ENCODE measurements around the gene DST.
A peak's percentile ranks its signal among the peaks of the same experiment; 100 is the strongest.
"Not testable (repeated sequence)": the region's sequence is repeated elsewhere in the genome, so short reads cannot be mapped to it uniquely, and the experiment has no call there.

The DST gene

DNA sequence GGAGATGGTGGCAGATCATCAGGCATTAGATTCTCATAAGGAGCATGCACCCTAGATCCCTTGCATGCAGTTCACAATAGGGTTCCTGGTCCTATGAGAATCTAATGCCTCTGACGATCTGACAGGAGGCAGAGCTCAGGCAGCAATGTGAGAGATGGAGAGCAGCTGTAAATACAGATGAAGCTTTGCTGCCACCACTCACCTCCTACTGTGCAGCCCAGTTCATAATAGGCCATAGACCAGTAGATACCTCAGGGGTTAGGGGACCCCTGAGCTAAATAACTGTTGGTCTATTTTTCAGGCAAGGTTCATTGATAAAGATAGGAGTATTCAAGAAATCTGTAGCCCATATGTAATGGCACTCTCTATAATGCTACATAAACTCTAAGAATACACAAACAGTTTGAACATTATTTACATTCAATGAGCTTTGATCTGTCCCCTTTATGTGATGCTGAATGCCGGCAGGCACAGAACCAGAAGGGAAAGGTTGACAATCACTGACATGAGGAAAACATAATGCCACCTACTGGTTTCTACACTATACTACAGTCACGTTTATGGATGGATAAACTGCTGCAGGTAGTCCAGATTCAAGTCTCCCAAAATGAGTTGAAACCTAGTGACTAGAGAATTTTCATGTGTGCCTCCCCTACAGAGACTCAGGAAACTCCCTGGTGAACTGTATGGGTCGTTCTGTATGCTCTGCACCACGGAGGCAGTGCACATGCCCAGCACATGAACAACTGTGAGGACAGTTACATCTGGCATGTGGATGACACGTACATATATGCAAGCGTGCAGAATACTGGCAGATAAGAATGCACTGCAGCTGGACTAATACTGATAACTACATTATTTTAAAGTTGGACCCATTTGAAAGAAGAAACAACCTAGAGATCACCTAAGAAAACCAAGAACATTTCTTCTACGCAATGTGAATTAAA is 72.0 kb downstream of the DST start:
- DNase-seq (ENCODE audit: low spot score), result peak; percentile 29

DNA sequence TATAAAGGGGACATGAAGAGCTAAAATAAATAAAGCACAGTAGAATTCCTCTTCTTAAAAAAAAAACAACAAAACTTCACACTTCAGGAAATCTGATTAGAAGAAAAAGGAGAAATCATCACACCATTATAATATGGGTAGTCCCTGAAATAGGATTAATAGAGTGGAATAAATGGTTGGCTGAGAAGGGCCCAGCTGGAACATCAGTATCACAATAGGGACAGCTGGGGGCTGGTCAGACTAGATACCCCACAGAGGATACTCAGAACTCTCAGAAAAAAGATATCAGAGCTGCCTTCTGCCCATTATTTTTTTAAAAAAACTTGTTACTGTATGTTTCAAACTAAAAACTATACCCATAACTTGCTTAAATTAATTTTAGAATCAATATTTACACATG is 75.2 kb downstream of the DST start:
- no peak for DNase-seq (ENCODE audit: low spot score)

DNA sequence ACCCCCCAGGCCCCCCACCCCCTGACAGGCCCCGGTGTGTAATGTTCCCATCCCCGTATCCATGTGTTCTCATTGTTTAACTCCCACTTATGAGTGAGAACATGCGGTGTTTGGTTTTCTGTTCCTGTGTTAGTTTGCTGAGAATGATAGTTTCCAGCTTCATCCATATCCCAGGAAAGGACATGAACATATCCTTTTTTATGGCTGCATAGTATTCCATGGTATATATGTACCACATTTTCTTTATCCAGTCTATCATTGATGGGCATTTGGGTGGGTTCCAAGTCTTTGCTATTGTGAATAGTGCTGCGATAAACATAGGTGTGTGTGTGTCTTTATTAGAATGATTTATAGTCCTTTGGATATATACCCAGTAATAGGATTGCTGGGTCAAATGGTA is 80.0 kb downstream of the DST start:
- not testable (repeated sequence) for DNase-seq (ENCODE audit: low spot score)

DNA sequence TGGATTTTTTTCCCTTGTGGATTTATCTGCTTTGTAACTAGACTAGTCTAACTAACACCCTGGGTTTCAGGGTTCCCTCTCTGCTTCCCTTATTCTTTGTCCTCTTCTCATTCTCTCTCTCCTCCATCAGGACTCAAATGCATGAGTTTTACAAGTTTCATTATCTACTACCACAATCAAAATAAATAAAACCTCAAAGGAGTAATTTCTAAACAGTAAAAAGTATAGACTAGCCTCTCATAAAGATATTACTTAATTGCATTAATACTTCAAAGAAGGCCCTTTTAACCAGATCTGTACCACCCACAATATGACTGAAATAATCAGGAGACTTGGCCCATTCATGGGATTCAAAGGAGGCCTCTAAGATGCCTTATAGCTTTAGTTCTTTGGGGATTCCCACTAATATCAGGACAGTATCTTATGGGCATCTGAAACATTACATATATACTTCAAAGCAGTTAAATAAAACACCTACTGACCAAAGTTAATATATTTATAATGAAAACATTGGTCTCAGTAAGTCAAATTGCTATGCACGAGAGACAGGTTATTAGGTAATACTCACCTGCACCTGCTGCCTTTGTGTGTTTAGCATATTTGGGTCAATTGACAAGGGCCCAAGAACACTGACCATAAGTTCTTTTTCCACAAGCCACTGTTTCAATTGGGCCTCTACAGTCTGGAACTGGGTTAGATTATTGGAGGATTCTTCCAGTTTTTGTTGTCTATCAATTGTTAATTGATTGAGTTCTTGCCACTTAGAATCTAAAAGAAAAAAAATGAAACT is 85.7 kb downstream of the DST start:
- no peak for DNase-seq (ENCODE audit: low spot score)

DNA sequence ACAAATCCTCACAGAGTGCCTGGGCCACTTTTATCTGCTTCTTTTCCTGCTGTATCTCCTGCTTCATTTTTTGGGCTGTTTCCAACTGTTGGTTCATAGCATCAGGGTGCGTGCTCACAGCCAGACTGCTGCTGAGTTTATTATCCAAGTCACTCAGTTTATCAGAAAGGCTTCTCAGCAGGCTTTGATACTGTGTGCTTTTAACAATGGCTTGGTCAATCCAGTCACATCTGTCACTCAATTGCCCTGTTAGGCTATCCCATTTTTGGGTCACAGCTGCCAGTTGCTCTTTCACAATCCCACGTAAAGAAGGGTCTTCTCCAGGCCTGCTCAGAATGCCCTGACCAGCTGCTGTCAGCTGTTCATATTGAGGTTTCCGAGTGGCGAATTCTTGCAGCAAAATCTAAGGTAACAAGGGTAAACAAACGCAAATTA is 87.2 kb downstream of the DST start:
- DNase-seq (ENCODE audit: low spot score), result peak; percentile 16

DNA sequence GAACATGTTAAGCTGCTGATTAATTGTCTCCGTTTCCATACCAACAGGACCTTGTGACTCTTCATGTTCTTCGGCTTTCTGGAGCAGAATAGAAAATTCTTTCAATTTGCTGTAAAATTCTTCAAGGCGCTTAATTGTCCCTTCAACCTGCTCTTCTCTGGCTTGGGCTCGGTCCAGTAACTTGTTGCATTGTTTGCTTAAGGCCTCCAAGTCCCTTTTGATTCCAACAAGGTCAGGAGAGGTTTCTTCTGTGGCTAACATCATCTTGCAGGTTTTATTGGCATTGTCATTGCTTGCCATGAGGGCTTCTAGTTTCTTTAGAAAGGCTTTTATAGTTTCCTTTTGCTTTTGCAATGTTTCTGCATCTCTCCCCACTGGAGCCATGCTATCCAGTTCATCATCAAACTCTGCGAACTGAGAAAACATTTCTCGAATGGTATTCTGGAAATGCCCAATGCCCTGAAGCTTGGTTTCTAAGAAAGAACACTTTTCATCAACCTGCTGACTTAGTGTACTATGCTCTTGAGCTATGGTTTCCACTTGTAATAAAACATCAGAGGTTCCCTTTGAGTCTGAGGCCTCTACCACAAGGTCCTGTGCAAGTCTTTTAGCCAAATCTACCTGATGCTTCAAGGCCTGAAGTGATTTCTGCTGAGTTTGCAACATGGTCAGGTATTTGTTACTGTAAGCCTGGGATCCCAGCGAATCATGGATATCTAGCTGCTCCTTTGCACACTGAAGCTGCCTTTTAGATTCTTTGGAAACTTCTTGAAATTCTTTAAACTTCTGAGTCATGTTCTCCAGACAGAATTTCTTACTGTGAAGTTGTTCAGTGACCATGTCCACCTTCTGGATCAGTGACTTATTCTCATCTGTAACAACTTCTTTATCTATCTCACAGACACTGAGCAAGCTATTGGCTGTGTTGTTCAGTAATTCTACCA is 90.2 kb downstream of the DST start:
- peak; percentile 17 for DNase-seq (ENCODE audit: low spot score)

DNA sequence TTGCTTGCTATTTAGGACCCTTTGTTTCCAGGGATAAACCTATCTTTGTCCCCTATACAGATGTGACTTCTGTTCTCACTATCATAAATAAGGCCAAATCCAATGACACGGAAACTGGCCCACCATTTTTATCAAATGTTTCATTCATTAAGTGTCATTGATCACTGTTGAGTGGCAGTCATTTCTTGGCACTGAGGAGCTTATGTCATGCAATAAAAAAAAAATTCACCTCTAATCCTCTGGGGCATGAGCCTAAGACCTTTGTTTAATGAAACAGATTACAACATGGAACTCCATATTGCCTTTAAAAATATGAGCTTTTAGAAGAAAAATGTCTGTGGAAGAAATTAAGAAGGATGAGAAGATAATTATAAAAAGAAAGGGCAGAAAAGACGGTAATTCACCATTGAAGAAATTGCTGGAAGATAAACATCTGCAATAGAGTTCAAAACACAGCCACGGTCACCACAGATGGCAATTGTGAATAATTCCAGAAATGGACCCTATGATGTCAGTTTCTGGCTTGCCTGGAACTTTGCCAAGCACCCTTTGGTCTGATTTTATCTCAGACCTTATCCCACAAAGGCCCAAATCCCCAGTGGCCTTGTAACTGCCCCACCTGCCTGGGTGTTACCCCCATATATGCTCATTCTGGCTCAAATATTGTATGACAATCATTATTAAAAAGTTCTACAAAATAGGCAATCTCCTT is 91.1 kb downstream of the DST start:
- no peak for DNase-seq (ENCODE audit: low spot score)

DNA sequence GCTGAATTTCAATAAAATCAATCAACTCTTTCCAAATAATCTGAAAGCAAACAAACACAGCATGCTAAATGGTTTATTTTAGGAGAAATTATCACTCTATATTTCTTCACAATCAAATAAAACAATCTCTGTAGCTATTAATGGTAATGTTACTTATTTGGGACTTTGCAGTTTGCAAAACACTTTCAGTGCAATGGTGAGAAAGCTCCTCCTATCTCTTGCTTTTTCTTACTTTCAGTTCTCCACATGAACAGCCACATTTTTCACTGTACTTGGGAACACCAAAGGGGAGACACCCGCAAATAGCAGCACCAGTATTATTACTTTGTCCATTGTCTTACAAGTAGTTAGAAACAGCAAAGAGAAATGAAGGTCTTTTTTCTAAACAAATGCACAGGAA is 92.4 kb downstream of the DST start:
- DNase-seq (ENCODE audit: low spot score), result no peak

DNA sequence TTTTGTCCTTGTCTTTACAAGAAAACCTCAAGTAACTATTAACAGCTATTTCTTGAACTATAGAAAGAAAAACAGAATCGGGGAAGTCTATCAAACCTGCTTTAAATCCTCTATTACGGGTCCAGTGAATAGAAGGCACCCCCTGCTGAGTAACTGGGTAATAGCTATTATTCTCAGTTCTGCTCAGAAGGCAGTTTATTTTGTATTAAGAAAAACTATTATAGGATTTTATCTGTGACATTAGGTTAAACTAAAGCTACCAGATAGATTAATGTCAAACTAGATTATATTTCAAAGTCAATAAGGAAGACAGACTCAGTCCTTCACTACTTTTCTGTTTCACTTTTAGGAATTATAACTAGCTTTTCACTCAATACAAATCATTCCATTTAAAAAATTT is 93.7 kb downstream of the DST start:
- DNase-seq (ENCODE audit: low spot score), result no peak

DNA sequence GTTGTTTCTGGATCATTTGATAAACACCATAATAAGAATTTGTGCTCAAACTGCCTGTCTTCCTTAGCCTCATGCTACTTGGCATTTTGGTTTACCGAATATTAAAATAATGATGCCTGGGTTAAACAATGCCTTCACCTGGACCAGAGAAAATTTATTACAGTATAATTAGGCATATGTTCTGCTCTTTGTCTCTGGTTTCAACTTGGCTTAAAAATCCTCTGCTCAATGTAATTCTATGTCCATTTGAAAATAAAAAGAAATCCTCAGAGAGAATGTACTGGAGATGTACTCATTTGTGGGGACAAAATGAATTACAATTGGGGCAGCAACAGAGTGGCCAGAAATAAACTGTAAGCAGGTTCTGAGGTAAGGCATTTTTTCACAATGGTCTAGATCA is 95.0 kb downstream of the DST start:
- no peak for DNase-seq (ENCODE audit: low spot score)

DNA sequence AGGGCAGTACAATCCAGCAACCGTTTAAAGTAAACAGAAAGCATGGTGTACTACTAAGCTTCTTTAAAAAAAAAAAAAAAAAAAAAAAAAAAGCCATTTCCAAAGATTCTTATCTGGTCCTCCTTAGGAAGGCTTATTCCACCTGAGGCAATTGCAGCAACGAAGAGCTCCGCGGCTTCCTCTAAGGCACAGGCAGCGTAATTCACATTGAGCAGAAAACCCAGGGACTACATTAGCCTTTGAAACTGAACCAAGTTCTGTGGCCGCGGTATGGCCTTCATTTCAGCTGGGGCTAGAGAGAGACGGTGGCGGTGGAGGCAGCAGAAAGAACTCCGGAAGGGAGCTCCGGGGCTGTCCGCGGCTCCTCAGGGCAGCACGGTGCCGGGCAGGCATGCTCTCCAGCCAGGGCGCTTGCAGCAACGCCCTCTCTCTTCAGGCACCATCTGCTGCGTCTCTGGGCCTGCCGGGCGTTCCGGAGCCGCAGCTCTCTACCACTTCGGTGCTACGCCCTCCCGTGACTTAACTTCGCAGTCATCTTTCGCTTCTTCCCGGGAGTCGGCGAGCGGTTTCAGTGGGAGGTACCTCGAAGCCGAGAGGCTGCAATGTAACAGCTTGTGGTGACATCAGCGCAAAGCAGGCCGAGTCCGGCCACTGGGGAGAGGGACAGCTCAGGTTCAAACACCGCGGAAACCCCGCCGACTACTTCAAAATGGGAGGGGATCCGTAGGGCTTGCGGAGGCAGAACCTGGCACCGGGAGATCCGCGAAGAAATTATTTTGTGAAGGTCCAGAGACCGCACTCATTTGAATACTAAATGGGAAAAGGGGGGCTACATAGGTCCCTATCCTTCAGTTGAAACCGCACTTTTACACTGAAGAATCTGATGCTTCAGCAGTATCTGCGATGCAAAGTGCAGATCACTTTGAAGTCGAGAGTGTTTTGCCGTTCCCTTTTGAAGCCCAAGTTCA is 100.0 kb downstream of the DST start:
- DNase-seq (ENCODE audit: low spot score), result peak; percentile 79

DNA sequence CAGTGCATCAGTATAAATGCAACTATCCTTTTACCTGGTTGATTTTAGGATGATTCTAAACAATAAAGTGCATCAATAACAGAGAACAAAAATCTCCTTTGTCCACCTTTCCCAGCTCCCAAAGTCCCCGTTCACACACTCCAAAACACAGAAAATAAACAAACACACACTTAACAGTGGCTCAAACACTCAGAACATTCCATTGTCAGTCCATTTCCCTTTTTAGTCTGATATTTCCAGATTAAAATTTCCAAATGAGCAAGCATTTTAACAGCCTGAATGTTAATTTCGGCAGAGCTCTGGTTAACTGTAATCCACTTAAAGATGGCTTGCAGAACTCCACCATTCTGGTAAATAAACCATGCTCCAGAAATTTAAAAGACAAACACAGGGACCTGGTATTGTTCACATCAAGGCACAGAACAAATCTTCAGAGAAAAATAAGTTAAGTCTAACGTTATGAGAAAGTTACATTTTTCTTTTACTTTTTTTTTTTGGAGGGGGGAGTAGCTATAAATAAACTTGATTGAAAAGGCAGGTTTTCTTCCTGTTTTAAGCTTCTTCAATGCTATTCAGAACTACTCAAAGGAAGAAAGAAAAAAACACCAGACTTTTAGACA is 100.8 kb downstream of the DST start:
- DNase-seq (ENCODE audit: low spot score), result no peak

DNA sequence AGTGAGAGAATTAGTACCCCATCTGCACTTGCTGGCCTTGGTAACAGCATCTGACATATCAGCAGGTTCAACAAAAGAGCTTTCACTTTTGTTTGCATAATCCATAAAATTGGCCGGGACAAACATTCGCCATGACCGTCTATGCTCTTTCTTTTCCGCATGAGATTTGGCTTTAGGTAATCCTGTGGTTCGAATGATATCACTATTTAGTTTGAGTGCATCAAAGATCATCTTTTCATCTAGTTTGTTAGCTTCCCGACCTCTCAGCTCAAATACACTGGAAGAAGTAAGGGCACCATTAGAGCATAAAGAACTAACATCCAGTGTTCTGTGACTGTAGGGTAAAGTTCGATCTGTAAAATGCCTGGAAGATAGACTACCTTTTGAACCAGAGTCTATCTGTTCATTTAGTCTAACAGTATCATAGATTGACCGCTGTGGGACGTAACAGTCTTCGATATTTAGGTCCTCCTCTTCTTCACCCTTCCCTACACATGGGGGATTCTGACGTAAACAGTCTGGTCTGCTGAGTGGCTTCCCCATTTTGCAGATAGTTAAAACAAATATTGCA is 101.6 kb downstream of the DST start:
- no peak for DNase-seq (ENCODE audit: low spot score)

DNA sequence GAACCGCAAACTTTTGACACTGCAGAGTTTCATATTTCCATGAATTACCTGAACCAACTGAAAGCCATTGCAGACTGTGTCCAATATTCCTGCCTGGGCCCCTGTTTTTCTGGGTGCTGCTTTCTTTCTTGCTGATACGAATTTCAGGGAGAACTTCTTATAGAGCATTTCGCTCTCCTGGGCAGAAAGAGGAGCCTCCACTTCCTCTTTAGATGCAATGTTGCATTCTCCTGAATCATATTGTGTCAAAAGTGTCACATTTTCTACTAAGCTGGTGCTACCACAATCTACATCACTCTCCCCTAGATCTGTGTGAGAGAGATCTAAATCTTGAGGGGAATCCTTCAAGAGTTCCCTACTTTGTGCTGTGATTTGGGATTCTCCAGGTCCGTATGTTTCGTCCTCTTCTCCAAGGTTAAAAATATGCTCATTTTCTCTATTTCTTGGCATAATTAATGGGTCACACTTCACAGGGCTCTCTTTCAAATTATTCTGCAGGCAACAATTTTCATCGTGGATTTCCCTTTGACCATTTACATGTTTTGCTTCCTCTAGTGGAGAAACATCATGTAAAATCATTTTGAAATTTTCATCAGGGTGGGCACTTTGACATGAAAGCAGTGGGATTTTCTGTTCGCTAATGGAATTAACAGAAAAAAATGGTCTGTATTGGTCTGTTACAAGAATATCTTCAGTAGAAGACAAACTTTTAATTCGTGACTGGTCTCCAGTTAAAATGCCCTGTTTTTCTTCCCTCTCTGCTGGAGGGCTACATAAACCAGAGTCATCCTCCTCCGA is 102.3 kb downstream of the DST start:
- DNase-seq (ENCODE audit: low spot score), result no peak

DNA sequence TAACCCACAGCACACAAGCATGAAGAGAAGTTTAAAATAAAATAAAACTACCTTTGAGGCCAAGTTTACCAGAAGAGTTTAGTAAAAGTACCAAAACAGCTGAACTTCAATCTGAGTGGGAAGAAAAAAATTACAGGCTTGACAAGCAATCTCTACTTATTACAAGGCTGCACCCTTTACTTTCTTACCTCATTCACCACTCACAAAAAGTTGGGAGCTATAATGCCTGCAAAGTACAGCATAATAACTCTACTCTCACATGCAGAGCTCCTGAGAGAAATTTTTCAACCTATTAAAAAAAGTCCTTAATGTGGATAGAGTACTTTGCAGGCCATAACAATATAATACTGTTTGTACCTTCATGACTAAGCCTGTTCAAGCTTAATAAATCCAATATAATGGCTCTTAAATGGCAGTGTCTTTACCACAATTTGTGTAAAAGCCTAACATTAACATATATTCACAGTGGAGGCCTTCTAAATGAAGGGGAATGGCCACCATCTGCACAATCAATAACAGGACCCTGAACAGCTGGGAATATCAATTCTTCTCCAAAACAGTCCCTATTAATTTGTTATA is 103.1 kb downstream of the DST start:
- no peak for DNase-seq (ENCODE audit: low spot score)

DNA sequence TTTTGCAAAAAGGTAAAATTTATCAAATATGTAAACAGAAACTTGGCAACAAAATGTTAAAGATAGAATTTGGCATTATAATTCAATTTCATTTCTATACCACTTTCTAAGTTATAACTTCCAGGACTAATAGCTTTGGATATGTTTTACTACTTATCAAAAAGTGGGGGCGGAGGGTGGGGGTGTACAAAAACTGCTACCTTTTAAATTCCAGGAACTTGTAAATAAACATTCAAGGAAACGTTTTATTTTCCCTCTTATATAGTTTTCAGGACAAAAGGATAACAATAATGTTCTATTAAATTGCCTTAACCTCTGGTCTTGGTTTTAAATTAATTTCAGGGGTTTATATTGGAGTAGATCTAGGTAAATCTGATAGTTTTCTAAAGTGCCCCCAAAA is 103.8 kb downstream of the DST start:
- DNase-seq (ENCODE audit: low spot score), result no peak

DNA sequence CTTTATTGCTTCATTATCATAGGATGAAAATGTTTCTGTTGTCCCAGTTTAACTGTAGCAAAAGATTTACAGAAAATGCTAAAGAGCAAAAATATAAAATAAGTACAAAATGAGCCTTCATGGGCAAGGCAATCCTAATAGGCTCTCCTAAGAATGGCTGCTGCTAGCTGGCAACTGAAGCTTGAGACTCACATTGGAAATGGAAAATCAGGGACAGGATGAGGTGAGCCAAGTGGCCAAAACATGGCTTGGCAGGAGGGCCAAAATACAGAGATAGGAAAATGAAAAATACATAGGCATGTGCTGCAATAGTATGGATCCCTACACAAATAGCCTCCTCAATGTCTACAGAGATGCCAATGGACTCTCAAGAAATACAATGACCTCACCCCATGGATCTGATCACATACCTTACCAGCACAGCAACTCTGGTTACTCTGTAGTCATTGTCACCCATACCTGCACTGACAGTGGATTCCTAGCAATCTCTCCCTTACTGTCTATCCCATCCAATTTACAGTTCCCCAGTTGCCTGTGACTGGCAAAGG is 105.4 kb downstream of the DST start:
- no peak for DNase-seq (ENCODE audit: low spot score)

DNA sequence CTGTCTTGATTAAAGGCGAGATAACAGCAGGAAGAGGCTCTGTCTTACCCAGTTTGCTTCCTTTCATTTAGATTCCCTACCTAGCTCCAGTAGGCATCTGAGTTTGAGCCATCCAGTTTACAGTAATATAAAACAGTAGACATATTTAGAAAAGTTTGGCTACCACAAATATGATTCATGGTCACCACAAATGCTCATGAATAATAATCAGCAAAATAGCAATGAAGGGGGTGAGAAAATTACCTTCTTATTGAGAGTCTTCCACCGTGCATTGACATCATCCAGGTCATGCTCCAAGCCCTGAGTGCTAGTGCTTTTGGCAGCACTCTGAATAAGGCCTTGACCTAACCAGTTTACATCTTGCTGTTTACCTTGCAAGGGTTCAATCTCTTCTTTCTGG is 106.2 kb downstream of the DST start:
- no peak for DNase-seq (ENCODE audit: low spot score)
